HepG2 (cell line): ENCODE data around the gene PLEKHM2. TPM values are rescaled to one million over a fixed set of nuclear protein-coding genes. Genes with fewer than 3 reads are reported as not detected.

Experiments
- IKZF4 ChIP-seq: sonication (generic); formaldehyde crosslinking; IDR thresholded peaks from 2 replicates; pipeline ENCODE4 v1.5.1; 2020; ENCODE audit warnings: borderline replicate concordance, mild to moderate bottlenecking, low read depth, missing genetic modification reagents; ENCODE audit errors: not compliant biosample characterization
- MED8 ChIP-seq: sonication (generic); formaldehyde crosslinking; IDR thresholded peaks from 2 replicates; pipeline ENCODE4 v1.8.1; 2023; ENCODE audit warnings: mild to moderate bottlenecking, missing genetic modification reagents; ENCODE audit not compliant: insufficient replicate concordance
- NR2F1 ChIP-seq, 2 experiments: fragments of 450-650 bp in 1 of 2; formaldehyde crosslinking in 1 of 2; IDR thresholded peaks; 2 replicates each; pipeline versions ENCODE4 v1.5.0 to v1.6.1; 2016 to 2020; ENCODE audit warnings: mild to moderate bottlenecking in 1 of 2, missing compliant biosample characterization in 1 of 2, missing genetic modification reagents in 1 of 2, moderate library complexity in 1 of 2
- POGZ ChIP-seq: sonication (generic); formaldehyde crosslinking; IDR thresholded peaks from 2 replicates; pipeline ENCODE4 v1.4.0; 2020; ENCODE audit warnings: mild to moderate bottlenecking, missing genetic modification reagents
- RFX1 ChIP-seq: fragments of 450-650 bp; IDR thresholded peaks from 2 replicates; pipeline ENCODE4 v1.6.1; 2017
- SAP130 ChIP-seq: IDR thresholded peaks from 2 replicates; pipeline ENCODE4 v1.6.1; 2016; ENCODE audit warnings: low read depth
- SOX6 ChIP-seq, 2 experiments: fragments of 450-650 bp in 1 of 2; sonication (generic) in 1 of 2; formaldehyde crosslinking in 1 of 2; IDR thresholded peaks; 2 replicates each; pipeline versions ENCODE4 v1.4.0 to v1.6.1; 2017 to 2020; ENCODE audit warnings: antibody characterized with exemption in 1 of 2, mild to moderate bottlenecking in 1 of 2, missing genetic modification reagents in 1 of 2
- SRSF1 ChIP-seq: fragments of 200-400 bp; formaldehyde crosslinking; optimal IDR thresholded peaks from 2 replicates; pipeline ENCODE3; 2017; ENCODE audit warnings: mild to moderate bottlenecking, low read depth, low read length, moderate library complexity
- SUZ12 ChIP-seq: fragments of 150-350 bp; IDR thresholded peaks from 2 replicates; pipeline ENCODE4 v1.6.1; 2014; ENCODE audit warnings: low read depth, low read length
- TP53 ChIP-seq: sonication (generic); formaldehyde crosslinking; conservative IDR thresholded peaks from 2 replicates; pipeline ENCODE4 v1.4.0; 2020; ENCODE audit warnings: missing genetic modification reagents
- ZNF282 ChIP-seq: fragments of 450-650 bp; IDR thresholded peaks from 2 replicates; pipeline ENCODE4 v1.6.1; 2018; ENCODE audit not compliant: partially characterized antibody
- ZNF317 ChIP-seq: sonication (generic); formaldehyde crosslinking; IDR thresholded peaks from 2 replicates; pipeline ENCODE4 v1.5.0; 2020; ENCODE audit warnings: mild to moderate bottlenecking, missing genetic modification reagents
- ZNF607 ChIP-seq: sonication (generic); formaldehyde crosslinking; IDR thresholded peaks from 2 replicates; pipeline ENCODE4 v1.5.1; 2020; ENCODE audit warnings: missing genetic modification reagents, mild to moderate bottlenecking, borderline replicate concordance
- ZNF776 ChIP-seq: sonication (generic); formaldehyde crosslinking; IDR thresholded peaks from 2 replicates; pipeline ENCODE4 v1.4.0; 2020; ENCODE audit warnings: mild to moderate bottlenecking, missing genetic modification reagents
- ZSCAN25 ChIP-seq: sonication (generic); formaldehyde crosslinking; IDR thresholded peaks from 2 replicates; pipeline ENCODE4 v1.8.0; 2022; ENCODE audit warnings: mild to moderate bottlenecking, missing genetic modification reagents
- polyA plus RNA-seq, 8 experiments: library from polyadenylated mRNA; depleted of rRNA in 3 of 8; stranded (reverse) in 7 of 8; unstranded in 1 of 8; fragments of >200 nt; fragmentation: Illumina TruSeq in 4 of 8; extraction: Trizol in 4 of 8; gene quantifications; 2 replicates each; pipeline versions ENCODE4 v1.2.1 to v1.2.3, GENCODE V29; 2011 to 2016; ENCODE audit warnings: low read depth in 4 of 8, missing spikeins in 1 of 8, mixed read lengths in 1 of 8; ENCODE audit not compliant: insufficient read depth in 1 of 8
- total RNA-seq, 5 experiments: library from RNA; depleted of rRNA; stranded (reverse); fragments of >200 nt; fragmentation: Illumina TruSeq; extraction: Trizol; gene quantifications; 2 replicates each; pipeline ENCODE4 v1.2.3, GENCODE V29; 2016; ENCODE audit warnings: low read depth in 1 of 5
- TF ChIP-seq, protein P1 (sequence below): IDR thresholded peaks from 2 replicates; pipeline ENCODE4 v1.6.1; 2016; ENCODE audit warnings: missing compliant biosample characterization, missing genetic modification reagents, borderline replicate concordance
- TF ChIP-seq, protein P2 (sequence below): sonication (generic); formaldehyde crosslinking; IDR thresholded peaks from 2 replicates; pipeline ENCODE4 v1.5.1; 2020; ENCODE audit warnings: missing genetic modification reagents, mild to moderate bottlenecking, borderline replicate concordance

PLEKHM2 gene
- total and polyA plus RNA-seq, 2 of the 13 experiments (the other 11 are each of a cell fraction or from before 2014, with no cell fraction given), result 16.5 to 27.3 TPM

DNA sequence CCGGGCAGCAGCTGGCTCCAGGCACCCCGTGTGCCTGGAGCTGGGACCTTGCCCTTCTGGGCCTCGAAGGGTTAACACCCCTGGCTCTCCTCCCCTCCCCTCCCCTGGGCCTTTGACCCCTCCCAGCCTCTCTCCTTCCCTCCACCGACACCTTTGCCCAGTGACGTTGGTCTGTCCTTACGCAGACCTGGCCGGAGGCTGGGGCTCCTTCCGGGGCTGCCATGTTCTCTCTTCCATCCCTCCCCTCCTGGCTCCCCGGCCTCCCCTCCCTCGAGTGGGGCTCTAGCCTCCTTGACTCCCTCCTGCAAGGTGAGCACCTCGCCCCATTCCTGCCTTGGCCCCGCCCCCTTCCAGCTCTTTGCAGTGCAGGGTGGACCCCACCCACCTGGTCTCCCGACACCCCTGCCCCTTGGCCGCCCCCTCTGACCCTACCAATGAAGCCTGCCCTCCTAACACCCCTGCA is 58.2 kb downstream of the PLEKHM2 start, which contains the start of gene TMEM82 (continued):
- TF ChIP-seq SOX6 (IDR thresholded peaks at IDR 0.05), result no peak
- TF ChIP-seq SOX6 (CRISPR knock-in tag; IDR thresholded peaks at IDR 0.05), result 0 out of 2 replicates have a peak, but pooled peaks have one; percentile 7
- TF ChIP-seq POGZ, result peak; percentile 25; the same call in 1 of the 2 replicates
- no peak for TF ChIP-seq TP53
- peak; percentile 25 for TF ChIP-seq MED8 (CRISPR knock-in tag)
- peak; percentile 89 for TF ChIP-seq ZSCAN25 (CRISPR knock-in tag)
- TF ChIP-seq IKZF4 (CRISPR knock-in tag), result no peak
- TF ChIP-seq ZNF317 (CRISPR knock-in tag), result 0 out of 2 replicates have a peak, but pooled peaks have one; percentile 11
- TF ChIP-seq ZNF607 (CRISPR knock-in tag), result no peak
- no peak for TF ChIP-seq RFX1
- no peak for TF ChIP-seq SAP130 (CRISPR knock-in tag)
- TF ChIP-seq SRSF1, result no peak
- TF ChIP-seq, protein P1, sequence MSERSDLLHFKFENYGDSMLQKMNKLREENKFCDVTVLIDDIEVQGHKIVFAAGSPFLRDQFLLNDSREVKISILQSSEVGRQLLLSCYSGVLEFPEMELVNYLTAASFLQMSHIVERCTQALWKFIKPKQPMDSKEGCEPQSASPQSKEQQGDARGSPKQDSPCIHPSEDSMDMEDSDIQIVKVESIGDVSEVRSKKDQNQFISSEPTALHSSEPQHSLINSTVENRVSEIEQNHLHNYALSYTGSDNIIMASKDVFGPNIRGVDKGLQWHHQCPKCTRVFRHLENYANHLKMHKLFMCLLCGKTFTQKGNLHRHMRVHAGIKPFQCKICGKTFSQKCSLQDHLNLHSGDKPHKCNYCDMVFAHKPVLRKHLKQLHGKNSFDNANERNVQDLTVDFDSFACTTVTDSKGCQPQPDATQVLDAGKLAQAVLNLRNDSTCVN (CRISPR knock-in tag), result no peak
- TF ChIP-seq, protein P2, sequence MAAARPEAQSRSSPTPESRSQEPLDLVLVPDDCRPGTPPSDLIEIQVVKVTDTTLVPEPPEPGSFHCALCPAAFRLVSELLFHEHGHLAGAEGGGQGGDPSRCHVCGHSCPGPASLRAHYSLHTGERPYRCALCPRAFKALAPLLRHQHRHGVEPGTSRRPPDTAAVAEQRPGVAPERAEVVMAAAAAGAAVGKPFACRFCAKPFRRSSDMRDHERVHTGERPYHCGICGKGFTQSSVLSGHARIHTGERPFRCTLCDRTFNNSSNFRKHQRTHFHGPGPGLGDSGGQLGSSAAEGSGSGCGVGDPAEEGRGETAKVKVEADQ (CRISPR knock-in tag), result no peak
- TF ChIP-seq NR2F1 (CRISPR knock-in tag; IDR thresholded peaks at IDR 0.05), result peak in 1 of 2 experiments; percentile 43; a peak in 2 of 4 replicates
- no peak for TF ChIP-seq ZNF282
- no peak for TF ChIP-seq SUZ12
- TF ChIP-seq ZNF776, result 0 out of 2 replicates have a peak, but pooled peaks have one; percentile 45
